SJSA1 (cell line): Measurements from ENCODE around the gene GPR32. TPM values are rescaled to one million over a fixed set of nuclear protein-coding genes. Genes with fewer than 3 reads are reported as not detected.
"Not testable (repeated sequence)": the region's sequence is repeated elsewhere in the genome, so short reads cannot be mapped to it uniquely, and the experiment has no call there.

Source experiments
- DNase-seq, 2 experiments: peaks; one replicate each; pipeline ENCODE4 v3.0.0-alpha.2; 2015 to 2020; ENCODE audit warnings: low spot score in 2 of 2, low read depth in 1 of 2
- H3K27ac ChIP-seq: fragments of 250-450 bp; sonication (Bioruptor Pico); 2 replicates; pipeline ENCODE4 v1.5.1; 2020; ENCODE audit warnings: mild to moderate bottlenecking, moderate library complexity
- H3K27me3 ChIP-seq: fragments of 250-450 bp; sonication (Bioruptor Pico); replicated peaks from 2 replicates; pipeline ENCODE4 v1.5.1; 2020; ENCODE audit warnings: mild to moderate bottlenecking, moderate library complexity
- H3K36me3 ChIP-seq: fragments of 250-450 bp; sonication (Bioruptor Pico); 2 replicates; pipeline ENCODE4 v1.5.1; 2020; ENCODE audit warnings: mild to moderate bottlenecking
- H3K4me1 ChIP-seq: fragments of 250-450 bp; sonication (Bioruptor Pico); replicated peaks from 2 replicates; pipeline ENCODE4 v1.6.1; 2021; ENCODE audit warnings: mild to moderate bottlenecking
- H3K4me3 ChIP-seq: fragments of 250-450 bp; sonication (Bioruptor Pico); 2 replicates; pipeline ENCODE4 v1.5.1; 2020; ENCODE audit warnings: mild to moderate bottlenecking
- H3K9me3 ChIP-seq: fragments of 250-450 bp; sonication (Bioruptor Pico); replicated peaks from 2 replicates; pipeline ENCODE4 v1.5.1; 2020; ENCODE audit warnings: mild to moderate bottlenecking
- total RNA-seq: library from RNA; depleted of rRNA; stranded (reverse); fragments of >200 nt; shearing (Covaris generic); gene quantifications from 2 replicates; pipeline ENCODE4 v1.2.3, GENCODE V29; 2014

The GPR32 gene
- total RNA-seq, 1 experiment from 2014 or later = not detected

GRCh38 chr19:50759886-50760285 lies 10.4 kb upstream of the GPR32 start:
- H3K27ac ChIP-seq = no peak overlapping the region
- 0 out of 2 replicates have a peak, but pooled peaks cover 3% of the 10 kb centered on the region for H3K27me3 ChIP-seq
- H3K9me3 ChIP-seq = no peaks in the 10 kb centered on the region
- no peaks in the 10 kb centered on the region for H3K36me3 ChIP-seq
- no peak overlapping the region for H3K4me3 ChIP-seq
- no peaks in the 10 kb centered on the region for H3K4me1 ChIP-seq
- no peak for DNase-seq

- not testable (repeated sequence) for H3K36me3 ChIP-seq, H3K27me3 ChIP-seq, DNase-seq, H3K4me3 ChIP-seq, H3K27ac ChIP-seq, H3K9me3 ChIP-seq, H3K4me1 ChIP-seq
Observed at GRCh38 chr19:50761501-50761900, 8.8 kb upstream of the GPR32 start.

- H3K4me1 ChIP-seq, DNase-seq, H3K4me3 ChIP-seq, H3K9me3 ChIP-seq, H3K27ac ChIP-seq, H3K36me3 ChIP-seq, H3K27me3 ChIP-seq: not testable (repeated sequence)
Observed at GRCh38 chr19:50763521-50763920, 6.7 kb upstream of the GPR32 start.

GRCh38 chr19:50764409-50764808 lies 5.9 kb upstream of the GPR32 start:
- H3K27ac ChIP-seq = no peak overlapping the region
- H3K9me3 ChIP-seq = no peaks in the 10 kb centered on the region
- H3K4me1 ChIP-seq = no peaks in the 10 kb centered on the region
- no peak overlapping the region for H3K4me3 ChIP-seq
- peaks cover 8% of the 10 kb centered on the region for H3K27me3 ChIP-seq
- no peak for DNase-seq
- H3K36me3 ChIP-seq = no peaks in the 10 kb centered on the region

- H3K4me1 ChIP-seq, H3K4me3 ChIP-seq, H3K9me3 ChIP-seq, H3K27ac ChIP-seq, H3K27me3 ChIP-seq, DNase-seq, H3K36me3 ChIP-seq: not testable (repeated sequence)
Observed at GRCh38 chr19:50766746-50767145, 3.5 kb upstream of the GPR32 start.

GRCh38 chr19:50767263-50767662 lies 3.0 kb upstream of the GPR32 start:
- DNase-seq, H3K36me3 ChIP-seq, H3K27me3 ChIP-seq, H3K4me3 ChIP-seq, H3K27ac ChIP-seq, H3K4me1 ChIP-seq, H3K9me3 ChIP-seq: not testable (repeated sequence)

- Histone ChIP-seq H3K27me3 (peaks cover 5% of the 10 kb centered on the region), H3K9me3 (no peaks in the 10 kb centered on the region), H3K27ac (no peak overlapping the region), H3K4me1 (no peaks in the 10 kb centered on the region), H3K36me3 (no peaks in the 10 kb centered on the region), H3K4me3 (no peak overlapping the region)
- DNase-seq = no peak
Observed at GRCh38 chr19:50768277-50768676, 2.0 kb upstream of the GPR32 start.

GRCh38 chr19:50770888-50771287 lies 624 bp downstream of the GPR32 start:
- no peak overlapping the region for H3K4me3 ChIP-seq
- no peak for DNase-seq
- H3K4me1 ChIP-seq = no peaks in the 10 kb centered on the region
- H3K27me3 ChIP-seq = peaks cover 11% of the 10 kb centered on the region
- no peak overlapping the region for H3K27ac ChIP-seq
- H3K36me3 ChIP-seq = no peaks in the 10 kb centered on the region
- H3K9me3 ChIP-seq = no peaks in the 10 kb centered on the region

- H3K36me3 ChIP-seq = no peaks in the 10 kb centered on the region
- H3K4me1 ChIP-seq = no peaks in the 10 kb centered on the region
- H3K9me3 ChIP-seq = no peaks in the 10 kb centered on the region
- no peak for DNase-seq
- peaks cover 22% of the 10 kb centered on the region for H3K27me3 ChIP-seq
- H3K4me3 ChIP-seq = no peak overlapping the region
- no peak overlapping the region for H3K27ac ChIP-seq
Observed at GRCh38 chr19:50772476-50772875, 2.2 kb downstream of the GPR32 start.

GRCh38 chr19:50772912-50773311 lies 2.6 kb downstream of the GPR32 start:
- not testable (repeated sequence) for H3K9me3 ChIP-seq, H3K27ac ChIP-seq, DNase-seq, H3K4me1 ChIP-seq, H3K36me3 ChIP-seq, H3K4me3 ChIP-seq
- peaks cover 26% of the 10 kb centered on the region for H3K27me3 ChIP-seq

- H3K4me3 ChIP-seq, DNase-seq, H3K36me3 ChIP-seq, H3K9me3 ChIP-seq, H3K4me1 ChIP-seq, H3K27ac ChIP-seq: not testable (repeated sequence)
- H3K27me3 ChIP-seq = peaks cover 28% of the 10 kb centered on the region
Observed at GRCh38 chr19:50773454-50773853, 3.2 kb downstream of the GPR32 start.

GRCh38 chr19:50776131-50776530 lies 5.9 kb downstream of the GPR32 start:
- no peaks in the 10 kb centered on the region for H3K9me3 ChIP-seq
- H3K4me1 ChIP-seq = no peaks in the 10 kb centered on the region
- H3K27ac ChIP-seq = no peak overlapping the region

GRCh38 chr19:50777261-50777660 lies 7.0 kb downstream of the GPR32 start:
- Histone ChIP-seq H3K4me3 (no peak overlapping the region), H3K27ac (no peak overlapping the region), H3K36me3 (no peaks in the 10 kb centered on the region), H3K9me3 (no peaks in the 10 kb centered on the region), H3K4me1 (no peaks in the 10 kb centered on the region), H3K27me3 (peaks cover 58% of the 10 kb centered on the region)
- no peak for DNase-seq

More at GRCh38 chr19:50776131-50776530, 5.9 kb downstream of the GPR32 start:
- DNase-seq = no peak
- Histone ChIP-seq H3K36me3 (no peaks in the 10 kb centered on the region), H3K4me3 (no peak overlapping the region), H3K27me3 (peaks cover 52% of the 10 kb centered on the region)

GRCh38 chr19:50777830-50778303 lies 7.6 kb downstream of the GPR32 start:
- DNase-seq = no peak
- Histone ChIP-seq H3K4me1 (no peaks in the 10 kb centered on the region; the same call in 1 of the 2 replicates), H3K9me3 (no peaks in the 10 kb centered on the region), H3K36me3 (no peaks in the 10 kb centered on the region), H3K27me3 (peaks cover 62% of the 10 kb centered on the region), H3K27ac (no peak overlapping the region), H3K4me3 (no peak overlapping the region)

GRCh38 chr19:50778906-50779430 lies 8.7 kb downstream of the GPR32 start:
- Histone ChIP-seq H3K27me3 (peaks cover 64% of the 10 kb centered on the region), H3K4me1 (peaks cover 6% of the 10 kb centered on the region), H3K27ac (no peak overlapping the region), H3K4me3 (no peak overlapping the region), H3K9me3 (no peaks in the 10 kb centered on the region), H3K36me3 (no peaks in the 10 kb centered on the region)
- DNase-seq = no peak
